NK-92 treated with Interleukin-12 subunit alpha and Interleukin-12 subunit beta, amount 100 ng/mL, for 24 hours (cell line): Measurements from ENCODE around the gene NFE2L3.
A peak's percentile ranks its signal among the peaks of the same experiment; 100 is the strongest.
"Not testable (repeated sequence)": the region's sequence is repeated elsewhere in the genome, so short reads cannot be mapped to it uniquely, and the experiment has no call there.

Experiments
- DNase-seq: peaks from one replicate; lab custom pipeline; 2025; lab: John Stamatoyannopoulos, UW

Gene NFE2L3

DNA sequence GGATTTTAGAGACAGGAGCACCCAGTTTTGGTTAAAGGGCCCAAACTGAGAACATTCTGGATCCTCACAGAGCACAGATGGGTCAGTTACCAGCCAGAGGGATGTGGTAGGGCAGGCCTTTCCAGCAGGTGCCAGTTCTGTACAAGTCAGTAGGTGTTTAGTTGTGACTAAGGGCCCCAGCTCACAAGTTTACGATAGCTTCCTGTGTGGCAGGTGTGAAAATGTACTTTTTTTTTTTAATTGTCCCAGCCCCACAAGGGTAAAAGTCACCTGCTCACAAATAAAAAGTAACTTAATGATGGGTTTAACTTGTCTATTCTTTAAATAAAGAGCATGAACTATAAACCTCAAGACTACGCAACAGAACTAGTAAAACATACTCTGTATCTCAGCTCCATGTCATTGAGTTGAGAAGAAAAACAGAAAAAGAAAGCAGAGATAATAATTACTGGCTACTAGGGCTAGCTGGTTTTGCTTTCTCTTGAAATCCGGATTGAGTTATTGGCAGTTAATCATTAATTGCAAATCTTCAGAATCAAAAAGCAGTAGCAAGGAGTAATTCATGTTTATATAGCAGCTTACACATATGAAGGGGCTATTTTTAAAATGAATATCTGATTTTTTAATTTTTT is 15.4 kb downstream of the NFE2L3 start:
- DNase-seq = peak; percentile 37

DNA sequence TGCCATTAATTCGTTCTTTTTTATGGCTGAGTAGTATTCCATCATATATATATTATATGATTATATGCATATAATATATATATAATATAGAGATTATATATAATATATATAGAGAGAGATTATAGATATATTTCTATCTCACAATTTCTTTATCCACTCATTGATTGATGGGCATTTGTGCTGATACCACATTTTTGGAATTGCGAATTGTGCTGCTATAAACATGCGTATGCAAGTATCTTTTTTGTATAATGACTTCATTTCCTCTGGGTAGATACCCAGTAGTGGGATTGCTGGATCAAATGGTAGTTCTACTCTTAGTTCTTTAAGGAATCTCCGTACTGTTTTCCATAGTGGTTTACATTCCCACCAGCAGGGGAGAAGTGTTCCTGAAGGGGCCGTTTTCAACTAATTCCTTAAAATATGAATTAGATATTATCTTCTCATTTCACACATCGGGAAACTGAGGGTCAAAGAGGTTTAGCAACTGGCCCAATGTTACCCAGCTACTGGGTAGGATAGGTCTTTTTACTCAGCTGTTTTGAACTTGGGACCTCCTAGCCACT is 16.5 kb downstream of the NFE2L3 start:
- no peak for DNase-seq

DNA sequence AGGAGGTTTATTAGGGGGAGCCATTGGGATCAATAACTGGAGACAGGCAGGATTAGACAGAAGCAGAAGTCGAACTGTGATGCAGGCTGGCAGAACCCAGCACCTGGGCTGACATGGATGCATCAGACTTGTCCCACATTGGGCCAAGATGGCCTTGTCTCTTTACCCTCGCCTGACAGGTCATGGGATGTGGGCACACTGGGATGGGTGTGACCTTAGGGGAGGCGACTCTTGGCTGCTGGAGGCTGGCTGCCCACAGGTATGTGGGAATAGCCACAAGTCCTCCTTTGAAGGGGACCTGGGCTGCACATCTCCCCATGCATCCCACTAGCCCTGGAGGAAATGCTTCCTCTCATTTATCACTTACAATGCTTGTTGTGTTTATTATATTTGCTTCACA is 17.3 kb downstream of the NFE2L3 start:
- no peak for DNase-seq

DNA sequence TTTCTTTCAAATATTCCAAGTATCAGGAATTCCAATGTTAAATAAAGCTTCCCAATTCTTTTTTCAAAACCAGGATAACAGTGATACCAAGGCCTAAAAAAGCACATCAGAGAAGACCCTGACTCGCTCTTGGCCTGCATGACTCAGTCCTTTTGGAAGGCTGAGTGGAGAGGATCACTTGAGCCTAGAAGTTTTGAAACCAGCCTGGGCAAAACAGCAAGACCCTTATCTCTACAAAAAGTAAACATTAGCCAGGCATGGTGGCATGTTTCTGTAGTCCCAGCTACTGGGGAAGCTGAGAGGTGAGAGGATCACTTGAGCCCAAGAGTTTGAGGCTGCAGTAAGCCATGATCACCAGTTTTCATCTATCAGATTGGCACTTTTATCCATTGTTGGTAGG is 18.7 kb downstream of the NFE2L3 start:
- DNase-seq = no peak

DNA sequence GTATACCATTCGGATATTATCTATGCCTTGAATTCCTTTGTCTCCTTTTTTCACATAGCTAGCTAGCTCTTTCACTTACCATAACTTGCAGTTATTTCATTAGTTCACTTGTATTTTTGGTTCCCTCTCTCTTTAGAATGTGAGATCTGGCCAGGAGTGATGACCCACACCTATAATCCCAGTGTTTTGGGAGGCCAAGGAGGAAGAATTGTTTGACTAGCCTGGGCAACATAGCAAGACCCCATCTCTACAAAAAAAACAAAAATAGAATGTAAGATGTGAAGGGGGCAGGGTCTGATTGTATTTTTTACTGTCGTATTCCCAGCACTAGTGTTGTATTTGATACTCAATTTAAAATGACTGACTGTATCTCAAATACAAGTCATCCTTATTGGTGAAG is 19.6 kb downstream of the NFE2L3 start:
- DNase-seq = no peak

DNA sequence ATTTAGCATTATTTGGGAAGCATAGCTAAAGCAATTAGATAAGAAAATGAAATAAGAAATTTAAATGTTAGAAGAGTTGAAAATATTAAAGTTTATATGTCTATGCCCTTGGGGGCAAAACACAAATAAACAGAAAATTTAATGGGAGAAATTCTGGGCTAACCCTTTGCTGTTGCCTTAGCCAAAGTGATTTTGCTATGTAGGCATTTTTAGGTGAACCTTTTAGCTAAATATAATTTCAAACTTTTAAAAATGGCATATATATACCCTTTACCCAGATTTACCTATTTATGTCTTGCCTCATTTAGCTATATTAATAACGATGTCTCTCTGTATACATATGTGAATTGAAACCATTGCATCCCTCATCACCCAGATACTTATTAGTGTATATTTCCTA is 20.1 kb downstream of the NFE2L3 start:
- DNase-seq = no peak

DNA sequence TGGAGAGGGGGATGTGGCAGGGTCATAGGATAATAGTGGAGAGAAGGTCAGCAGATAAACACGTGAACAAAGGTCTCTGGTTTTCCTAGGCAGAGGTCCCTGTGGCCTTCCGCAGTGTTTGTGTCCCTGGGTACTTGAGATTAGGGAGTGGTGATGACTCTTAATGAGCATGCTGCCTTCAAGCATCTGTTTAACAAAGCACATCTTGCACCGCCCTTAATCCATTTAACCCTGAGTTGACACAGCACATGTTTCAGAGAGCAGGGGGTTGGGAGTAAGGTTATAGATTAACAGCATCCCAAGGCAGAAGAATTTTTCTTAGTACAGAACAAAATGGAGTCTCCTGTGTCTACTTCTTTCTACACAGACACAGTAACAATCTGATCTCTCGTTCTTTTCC is 23.9 kb downstream of the NFE2L3 start:
- not testable (repeated sequence) for DNase-seq

DNA sequence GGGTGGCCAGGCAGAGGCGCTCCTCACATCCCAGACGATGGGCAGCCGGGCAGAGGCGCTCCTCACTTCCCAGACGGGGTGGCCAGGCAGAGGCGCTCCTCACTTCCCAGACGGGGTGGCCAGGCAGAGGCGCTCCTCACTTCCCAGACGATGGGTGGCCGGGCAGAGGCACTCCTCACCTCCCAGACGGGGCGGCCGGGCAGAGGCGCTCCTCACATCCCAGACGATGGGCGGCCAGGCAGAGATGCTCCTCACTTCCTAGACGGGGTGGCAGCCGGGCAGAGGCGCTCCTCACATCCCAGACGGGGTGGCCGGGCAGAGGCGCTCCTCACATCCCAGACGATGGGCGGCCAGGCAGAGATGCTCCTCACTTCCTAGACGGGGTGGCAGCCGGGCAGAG is 24.7 kb downstream of the NFE2L3 start:
- DNase-seq = not testable (repeated sequence)

DNA sequence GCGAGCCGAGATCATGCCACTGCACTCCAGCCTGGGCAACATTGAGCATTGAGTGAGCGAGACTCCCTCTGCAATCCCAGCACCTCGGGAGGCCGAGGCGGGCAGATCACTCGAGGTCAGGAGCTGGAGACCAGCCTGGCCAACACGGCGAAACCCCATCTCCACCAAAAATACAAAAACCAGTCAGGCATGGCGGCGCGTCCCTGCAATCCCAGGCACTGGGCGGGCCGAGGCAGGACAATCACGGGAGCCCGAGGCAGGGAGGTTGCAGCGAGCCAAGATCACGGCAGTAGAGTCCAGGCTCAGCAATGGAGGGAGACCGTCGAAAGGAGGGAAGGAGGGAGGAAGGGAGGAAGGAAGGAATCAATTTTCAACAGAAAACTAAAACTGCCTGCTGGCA is 25.3 kb downstream of the NFE2L3 start:
- not testable (repeated sequence) for DNase-seq

DNA sequence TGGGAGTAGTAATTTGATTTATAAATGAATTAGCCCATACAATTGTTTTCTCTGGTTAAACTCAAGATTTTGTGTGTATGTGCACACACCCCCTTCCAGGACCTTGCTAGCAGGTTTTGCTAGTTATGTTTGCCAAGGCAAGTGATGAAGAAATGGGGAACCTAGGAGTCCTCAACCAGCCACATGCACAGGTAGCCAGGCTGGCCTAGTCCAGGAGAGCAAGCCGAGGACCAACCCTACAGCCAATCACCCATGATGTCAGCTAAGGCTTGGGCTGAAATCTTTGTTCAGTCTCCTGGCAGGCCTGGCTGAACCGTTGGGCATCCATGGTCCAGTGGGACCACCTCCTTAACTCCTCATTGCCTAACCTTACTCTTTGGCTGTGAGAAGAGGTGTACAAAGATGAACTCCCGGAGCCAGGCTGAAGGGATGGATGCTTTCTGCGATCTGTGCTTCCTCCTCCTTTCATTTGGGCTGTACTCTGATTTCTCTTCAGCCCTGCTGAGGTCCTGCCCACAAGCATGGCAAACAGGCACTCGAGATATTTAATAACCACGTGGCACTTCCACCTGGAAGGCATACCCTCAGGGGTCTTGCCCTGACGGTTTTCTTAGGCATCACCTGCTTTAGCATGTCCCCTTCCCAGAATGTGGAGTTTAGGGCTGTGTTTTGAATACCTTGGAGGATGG is 26.4 kb downstream of the NFE2L3 start:
- DNase-seq = no peak

DNA sequence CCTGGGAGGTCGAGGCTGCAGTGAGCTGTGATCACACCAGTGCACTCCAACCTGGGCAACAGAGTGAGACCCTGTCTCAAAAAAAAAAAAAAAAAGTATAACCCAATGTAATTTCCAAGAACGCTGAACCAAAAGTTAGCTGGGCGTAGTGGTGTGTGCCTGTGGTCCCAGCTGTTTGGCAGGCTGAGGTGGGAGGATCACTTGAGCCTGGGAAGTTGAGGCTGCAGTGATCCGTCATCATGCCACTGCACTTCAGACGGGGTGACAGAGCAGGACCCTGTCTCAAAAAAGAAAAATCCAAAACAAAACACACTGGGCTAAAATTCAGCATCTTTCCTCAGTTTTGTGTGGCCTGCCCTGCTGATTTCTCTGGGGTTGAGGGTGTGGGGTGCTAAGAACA is 27.4 kb downstream of the NFE2L3 start:
- no peak for DNase-seq

DNA sequence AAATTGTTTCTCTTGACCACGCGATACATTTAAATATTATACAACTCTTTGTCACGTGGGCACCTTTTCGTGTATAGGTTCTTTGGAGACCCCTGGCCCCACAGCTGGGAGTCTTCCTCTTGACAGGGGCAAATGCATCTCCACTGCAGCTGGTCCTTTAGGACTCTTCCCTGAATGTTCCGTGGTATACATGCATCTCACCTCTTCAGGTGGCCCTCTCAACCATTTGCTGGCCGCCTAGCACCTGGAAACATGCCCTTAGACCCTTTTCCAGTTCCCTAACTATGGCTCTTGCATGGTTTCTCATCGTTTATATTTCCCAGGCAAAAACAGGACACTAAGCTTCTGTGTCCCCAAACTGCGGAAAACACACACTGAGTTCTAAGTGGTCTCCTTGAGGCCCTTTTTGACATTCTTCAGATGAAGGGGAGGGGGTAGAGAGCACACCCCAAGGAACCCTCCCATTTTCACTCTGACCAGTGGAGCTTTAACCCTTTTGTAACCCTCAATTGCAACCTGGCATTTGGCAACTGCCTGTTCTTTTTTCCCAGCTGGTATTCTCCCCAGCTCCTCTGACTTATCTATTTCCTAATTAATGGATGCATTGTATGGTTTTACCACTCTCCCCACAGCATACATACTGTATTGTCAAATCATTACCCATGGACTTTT is 28.0 kb downstream of the NFE2L3 start:
- DNase-seq = no peak

DNA sequence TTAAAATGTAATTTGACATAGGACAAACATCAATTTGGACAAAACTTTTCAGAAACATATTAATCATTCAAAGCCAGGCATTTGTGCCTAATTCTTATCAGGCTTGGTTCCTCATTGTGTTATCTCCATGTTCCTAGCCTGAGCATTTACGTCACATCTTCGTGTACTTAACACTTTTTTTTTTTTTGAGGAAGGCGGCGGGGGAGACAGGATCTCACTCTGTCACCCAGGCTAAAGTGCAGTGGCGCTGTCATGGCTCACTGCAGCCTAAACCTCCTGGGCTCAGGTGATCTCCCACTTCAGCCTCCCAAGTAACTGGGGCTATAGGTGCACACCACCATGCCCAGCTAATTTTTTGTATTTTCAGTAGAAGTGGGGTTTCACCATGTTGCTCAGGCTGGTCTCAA is 28.8 kb downstream of the NFE2L3 start:
- no peak for DNase-seq

DNA sequence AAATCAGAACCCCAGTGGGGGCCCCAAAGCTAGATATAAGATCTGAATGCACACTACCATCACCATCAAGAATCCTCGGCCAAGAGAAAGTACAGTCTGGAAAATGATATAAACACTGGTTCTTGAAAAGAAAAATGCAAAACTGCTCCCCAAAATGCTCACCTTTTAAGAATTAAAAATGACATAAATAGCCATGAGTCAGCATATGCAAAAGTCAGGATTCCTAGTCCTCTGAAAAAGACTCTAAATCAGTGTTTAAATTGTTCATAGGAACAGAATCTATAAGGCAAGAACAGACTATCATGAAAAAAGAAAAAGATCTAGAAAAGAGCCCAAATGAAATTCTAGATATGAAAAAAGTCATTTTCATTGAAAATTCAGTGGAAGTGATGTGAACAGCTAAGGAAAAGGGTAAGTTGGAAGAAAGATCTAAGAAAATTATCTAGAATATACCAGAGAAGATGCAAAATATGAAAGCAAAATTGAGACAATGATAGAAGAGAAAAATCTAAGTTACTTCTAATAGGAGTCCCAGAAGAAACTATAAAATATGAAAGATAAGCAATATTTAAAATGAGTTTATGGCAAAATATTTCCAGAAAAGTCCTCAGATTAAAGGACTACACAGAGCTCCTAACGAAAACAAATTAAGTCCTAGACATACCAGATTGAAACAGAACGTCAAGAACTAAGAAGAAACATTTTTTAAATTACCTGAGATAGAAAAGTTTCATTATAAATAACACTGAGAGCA is 29.7 kb downstream of the NFE2L3 start:
- DNase-seq = no peak

DNA sequence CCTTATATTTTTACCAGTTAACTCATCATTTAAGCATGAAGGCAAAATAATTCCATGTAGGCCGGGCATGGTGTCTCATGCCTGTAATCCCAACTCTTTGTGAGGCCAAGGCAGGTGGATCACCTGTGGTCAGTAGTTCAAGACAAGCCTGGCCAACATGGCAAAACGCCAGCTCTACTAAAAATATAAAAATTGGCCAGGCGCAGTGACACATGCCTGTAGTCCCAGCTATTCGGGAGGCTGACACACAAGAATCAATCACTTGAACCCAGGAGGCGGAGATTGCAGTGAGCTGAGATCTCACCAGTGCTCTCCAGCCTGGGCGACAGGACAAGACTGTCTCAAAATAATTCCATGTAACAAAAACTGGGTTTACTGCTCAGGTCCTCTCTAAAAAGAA is 30.3 kb downstream of the NFE2L3 start:
- DNase-seq = no peak

DNA sequence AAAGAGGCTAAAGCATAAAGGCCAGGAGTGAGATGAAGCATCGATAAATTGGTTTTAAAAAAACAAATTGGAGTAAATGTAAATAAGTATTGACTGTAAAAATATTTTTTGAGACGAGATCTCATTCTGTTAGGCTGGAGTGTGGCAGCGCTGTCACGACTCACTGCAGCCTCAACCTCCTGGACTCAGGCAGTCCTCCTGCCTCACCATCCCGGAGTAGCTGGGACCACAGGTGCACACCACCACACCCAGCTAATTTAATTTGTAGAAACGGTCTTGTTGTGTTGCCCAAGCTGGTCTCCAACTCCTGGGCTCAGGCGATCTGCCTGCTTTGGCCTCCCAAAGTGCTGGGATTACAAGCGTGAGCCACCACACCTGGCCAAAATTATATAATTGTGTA is 30.7 kb downstream of the NFE2L3 start:
- no peak for DNase-seq

DNA sequence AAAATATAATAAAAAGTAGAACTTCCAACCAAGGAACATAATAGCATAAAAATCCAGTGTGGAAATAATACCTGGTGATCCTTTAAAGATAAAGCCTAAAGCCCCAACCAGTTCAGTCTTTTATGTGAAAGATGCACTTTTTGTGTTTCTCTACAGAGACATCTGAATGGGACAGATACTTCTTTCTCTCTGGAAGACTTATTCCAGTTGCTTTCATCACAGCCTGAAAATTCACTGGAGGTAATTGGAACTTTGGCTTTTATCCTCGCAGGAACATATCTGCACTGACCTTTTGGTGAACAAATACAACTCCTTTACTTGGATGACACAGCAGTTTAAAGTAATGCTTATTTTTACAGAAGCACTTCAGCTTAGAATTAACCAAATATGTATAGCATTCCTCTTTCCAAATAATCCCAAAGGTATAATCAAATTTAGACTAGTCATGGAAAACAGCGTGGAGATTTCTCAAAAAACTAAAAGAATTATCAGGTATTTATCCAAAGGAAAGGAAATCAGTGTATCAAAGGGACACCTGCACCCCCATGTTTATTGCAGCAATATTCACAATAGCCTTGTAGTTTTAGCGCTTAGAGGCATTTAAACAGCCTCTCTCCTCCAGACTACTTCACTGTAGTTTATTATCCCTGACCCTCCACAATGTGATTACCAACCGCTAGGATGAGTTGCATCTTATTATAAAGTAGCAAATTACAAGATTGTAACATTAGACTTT is 31.7 kb downstream of the NFE2L3 start:
- DNase-seq = no peak

DNA sequence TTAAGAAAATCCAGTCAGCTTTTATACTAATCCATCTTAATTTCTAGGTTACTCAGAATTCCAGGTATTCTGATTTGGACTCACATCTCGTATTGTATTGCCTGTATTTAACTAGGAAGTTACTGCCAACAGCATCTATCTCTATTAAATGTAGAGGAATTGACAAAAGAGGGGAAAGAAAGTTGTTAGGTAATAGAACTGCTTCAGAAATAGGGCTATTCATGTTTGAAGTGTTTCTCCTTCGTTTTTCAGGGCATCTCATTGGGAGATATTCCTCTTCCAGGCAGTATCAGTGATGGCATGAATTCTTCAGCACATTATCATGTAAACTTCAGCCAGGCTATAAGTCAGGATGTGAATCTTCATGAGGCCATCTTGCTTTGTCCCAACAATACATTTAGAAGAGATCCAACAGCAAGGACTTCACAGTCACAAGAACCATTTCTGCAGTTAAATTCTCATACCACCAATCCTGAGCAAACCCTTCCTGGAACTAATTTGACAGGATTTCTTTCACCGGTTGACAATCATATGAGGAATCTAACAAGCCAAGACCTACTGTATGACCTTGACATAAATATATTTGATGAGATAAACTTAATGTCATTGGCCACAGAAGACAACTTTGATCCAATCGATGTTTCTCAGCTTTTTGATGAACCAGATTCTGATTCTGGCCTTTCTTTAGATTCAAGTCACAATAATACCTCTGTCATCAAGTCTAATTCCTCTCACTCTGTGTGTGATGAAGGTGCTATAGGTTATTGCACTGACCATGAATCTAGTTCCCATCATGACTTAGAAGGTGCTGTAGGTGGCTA is 32.5 kb downstream of the NFE2L3 start:
- not testable (repeated sequence) for DNase-seq

DNA sequence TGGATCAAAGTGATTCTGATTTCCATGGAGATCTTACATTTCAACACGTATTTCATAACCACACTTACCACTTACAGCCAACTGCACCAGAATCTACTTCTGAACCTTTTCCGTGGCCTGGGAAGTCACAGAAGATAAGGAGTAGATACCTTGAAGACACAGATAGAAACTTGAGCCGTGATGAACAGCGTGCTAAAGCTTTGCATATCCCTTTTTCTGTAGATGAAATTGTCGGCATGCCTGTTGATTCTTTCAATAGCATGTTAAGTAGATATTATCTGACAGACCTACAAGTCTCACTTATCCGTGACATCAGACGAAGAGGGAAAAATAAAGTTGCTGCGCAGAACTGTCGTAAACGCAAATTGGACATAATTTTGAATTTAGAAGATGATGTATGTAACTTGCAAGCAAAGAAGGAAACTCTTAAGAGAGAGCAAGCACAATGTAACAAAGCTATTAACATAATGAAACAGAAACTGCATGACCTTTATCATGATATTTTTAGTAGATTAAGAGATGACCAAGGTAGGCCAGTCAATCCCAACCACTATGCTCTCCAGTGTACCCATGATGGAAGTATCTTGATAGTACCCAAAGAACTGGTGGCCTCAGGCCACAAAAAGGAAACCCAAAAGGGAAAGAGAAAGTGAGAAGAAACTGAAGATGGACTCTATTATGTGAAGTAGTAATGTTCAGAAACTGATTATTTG is 33.3 kb downstream of the NFE2L3 start:
- no peak for DNase-seq

DNA sequence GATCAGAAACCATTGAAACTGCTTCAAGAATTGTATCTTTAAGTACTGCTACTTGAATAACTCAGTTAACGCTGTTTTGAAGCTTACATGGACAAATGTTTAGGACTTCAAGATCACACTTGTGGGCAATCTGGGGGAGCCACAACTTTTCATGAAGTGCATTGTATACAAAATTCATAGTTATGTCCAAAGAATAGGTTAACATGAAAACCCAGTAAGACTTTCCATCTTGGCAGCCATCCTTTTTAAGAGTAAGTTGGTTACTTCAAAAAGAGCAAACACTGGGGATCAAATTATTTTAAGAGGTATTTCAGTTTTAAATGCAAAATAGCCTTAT is 33.8 kb downstream of the NFE2L3 start:
- no peak for DNase-seq
